SK-N-SH (cell line): ENCODE data around the gene MAP3K7. TPM values are rescaled to one million over a fixed set of nuclear protein-coding genes. Genes with fewer than 3 reads are reported as not detected.

Experiments used
- CTCF ChIA-PET: fragments of 300-600, 350-600 bp; formaldehyde crosslinking; extraction: SDS; loops from one replicate; lab custom pipeline; 2021; lab: Yijun Ruan, JAX
- POLR2A ChIA-PET: fragments of 350-600 bp; sonication (Branson Sonifier 250); formaldehyde crosslinking; extraction: SDS; loops from one replicate; lab custom pipeline; 2020; ENCODE audit warnings: antibody characterized with exemption, inconsistent platforms; lab: Yijun Ruan, JAX
- DNase-seq: peaks from one replicate; pipeline ENCODE4 v3.0.0; 2012
- H2AFZ ChIP-seq: fragments of 200-600 bp; sonication (generic); 2 replicates; pipeline ENCODE4 v1.8.1; 2016; ENCODE audit warnings: antibody characterized with exemption, mild to moderate bottlenecking, low read depth
- H3F3A ChIP-seq: fragments of 200-600 bp; sonication (generic); replicated peaks from 2 replicates; pipeline ENCODE3; 2016; ENCODE audit warnings: antibody characterized with exemption, mild to moderate bottlenecking; ENCODE audit not compliant: insufficient read depth
- H3K27ac ChIP-seq, 2 experiments: fragments of 200-500 bp in 1 of 2; fragments of 200-600 bp in 1 of 2; sonication (Bioruptor generic) in 1 of 2; sonication (generic), shearing (Covaris generic) in 1 of 2; 2 replicates each; pipeline versions ENCODE4 v1.5.1 to v1.6.1; 2014 to 2016; ENCODE audit warnings: low read depth in 2 of 2, inconsistent platforms in 1 of 2, low read length in 1 of 2, mild to moderate bottlenecking in 1 of 2, mixed read lengths in 1 of 2
- H3K27me3 ChIP-seq: fragments of 200-600 bp; sonication (generic), shearing (Covaris generic); 2 replicates; pipeline ENCODE4 v1.6.1; 2016; ENCODE audit warnings: mixed run types; ENCODE audit not compliant: insufficient read depth
- H3K36me3 ChIP-seq, 2 experiments: fragments of 200-500 bp in 1 of 2; fragments of 200-600 bp in 1 of 2; sonication (Bioruptor generic) in 1 of 2; sonication (generic) in 1 of 2; replicated peaks in 1 of 2; 2 replicates each; pipeline versions ENCODE3 to v1.5.1; 2014 to 2016; ENCODE audit warnings: low read length in 1 of 2, mild to moderate bottlenecking in 1 of 2; ENCODE audit not compliant: insufficient read depth in 2 of 2, control insufficient read depth in 1 of 2
- H3K4me1 ChIP-seq, 2 experiments: fragments of 200-500 bp in 1 of 2; fragments of 200-600 bp in 1 of 2; sonication (Bioruptor generic) in 1 of 2; sonication (generic), shearing (Covaris generic) in 1 of 2; 2 replicates each; pipeline versions ENCODE4 v1.5.1 to v1.6.1; 2014 to 2016; ENCODE audit warnings: low read depth in 1 of 2, low read length in 1 of 2, mixed run types in 1 of 2; ENCODE audit not compliant: insufficient read depth in 2 of 2, control insufficient read depth in 1 of 2
- H3K4me2 ChIP-seq: fragments of 200-600 bp; sonication (generic), shearing (Covaris generic); 2 replicates; pipeline ENCODE4 v1.6.1; 2017; ENCODE audit warnings: mixed run types
- H3K4me3 ChIP-seq, 2 experiments: fragments of 200-500 bp in 1 of 2; fragments of 200-600 bp in 1 of 2; sonication (Bioruptor generic) in 1 of 2; sonication (generic), shearing (Covaris generic) in 1 of 2; 2 replicates each; pipeline versions ENCODE4 v1.5.1 to v1.8.1; 2014 to 2016; ENCODE audit warnings: low read depth in 2 of 2, inconsistent platforms in 1 of 2, low read length in 1 of 2, mild to moderate bottlenecking in 1 of 2, mixed read lengths in 1 of 2, moderate library complexity in 1 of 2
- H3K79me2 ChIP-seq: fragments of 200-600 bp; sonication (generic); 2 replicates; pipeline ENCODE4 v1.8.1; 2017; ENCODE audit warnings: mild to moderate bottlenecking; ENCODE audit not compliant: insufficient read depth
- H3K9ac ChIP-seq: fragments of 200-600 bp; sonication (generic); 2 replicates; pipeline ENCODE4 v1.6.1; 2017; ENCODE audit warnings: mixed run types
- H3K9me2 ChIP-seq: fragments of 200-600 bp; sonication (generic); 2 replicates; pipeline ENCODE4 v1.6.1; 2017; ENCODE audit warnings: mixed run types
- H3K9me3 ChIP-seq: fragments of 200-600 bp; sonication (generic); 2 replicates; pipeline ENCODE4 v1.6.1; 2017; ENCODE audit warnings: mixed run types, mild to moderate bottlenecking, moderate library complexity
- H4K20me1 ChIP-seq: fragments of 200-600 bp; sonication (generic); 2 replicates; pipeline ENCODE4 v1.6.1; 2017; ENCODE audit warnings: mild to moderate bottlenecking, mixed run types; ENCODE audit not compliant: insufficient read depth
- CHD2 ChIP-seq: fragments of 150-350 bp; IDR thresholded peaks from 2 replicates; pipeline ENCODE4 v1.6.1; 2018; ENCODE audit warnings: low read length; ENCODE audit not compliant: partially characterized antibody
- ELF1 ChIP-seq: IDR thresholded peaks from 2 replicates; pipeline ENCODE4 v1.4.0; 2012
- EP300 ChIP-seq, 2 experiments: IDR thresholded peaks; 2 replicates each; pipeline versions ENCODE4 v1.4.0 to v1.6.1; 2012; ENCODE audit warnings: borderline replicate concordance in 1 of 2, low read depth in 1 of 2, low read length in 1 of 2
- EZH2phosphoT487 ChIP-seq: fragments of 200-600 bp; sonication (generic); IDR thresholded peaks from 2 replicates; pipeline ENCODE4 v1.6.1; 2017; ENCODE audit warnings: low read depth, mixed run types, mild to moderate bottlenecking, antibody characterized with exemption, moderate library complexity, borderline replicate concordance
- FOSL2 ChIP-seq: IDR thresholded peaks from 2 replicates; pipeline ENCODE4 v1.4.0; 2012; ENCODE audit warnings: low read depth, mild to moderate bottlenecking, moderate library complexity, borderline replicate concordance
- FOXJ3 ChIP-seq: sonication (generic); formaldehyde crosslinking; IDR thresholded peaks from 2 replicates; pipeline ENCODE4 v1.5.1; 2020; ENCODE audit warnings: mild to moderate bottlenecking, missing genetic modification reagents
- GABPA ChIP-seq: IDR thresholded peaks from 2 replicates; pipeline ENCODE4 v1.4.0; 2012; ENCODE audit warnings: low read depth, mild to moderate bottlenecking
- GATA2 ChIP-seq: sonication (generic); formaldehyde crosslinking; IDR thresholded peaks from 2 replicates; pipeline ENCODE4 v1.5.0; 2020; ENCODE audit warnings: mild to moderate bottlenecking, missing genetic modification reagents
- JUND ChIP-seq: IDR thresholded peaks from 2 replicates; pipeline ENCODE4 v1.4.0; 2012
- MXI1 ChIP-seq: IDR thresholded peaks from 2 replicates; pipeline ENCODE4 v1.6.1; 2012; ENCODE audit warnings: mild to moderate bottlenecking, low read depth, low read length, improper control_type of control experiment
- NFIC ChIP-seq: IDR thresholded peaks from 2 replicates; pipeline ENCODE4 v1.4.0; 2012; ENCODE audit warnings: borderline replicate concordance
- NRF1 ChIP-seq: IDR thresholded peaks from 2 replicates; pipeline ENCODE4 v1.6.1; 2012; ENCODE audit warnings: low read depth, mild to moderate bottlenecking, low read length
- POLR2AphosphoS5 ChIP-seq: IDR thresholded peaks from 2 replicates; pipeline ENCODE4 v1.6.1; 2012; ENCODE audit warnings: low read depth, low read length
- RCOR1 ChIP-seq: fragments of 150-350 bp; IDR thresholded peaks from 2 replicates; pipeline ENCODE4 v1.6.1; 2017; ENCODE audit warnings: antibody characterized with exemption, low read length
- RFX5 ChIP-seq: IDR thresholded peaks from 2 replicates; pipeline ENCODE4 v1.6.1; 2012; ENCODE audit warnings: mild to moderate bottlenecking, improper control_type of control experiment, low read length
- TAF1 ChIP-seq: IDR thresholded peaks from 2 replicates; pipeline ENCODE4 v1.6.1; 2012; ENCODE audit warnings: low read depth, mild to moderate bottlenecking, low read length, moderate library complexity, borderline replicate concordance
- TCF12 ChIP-seq: IDR thresholded peaks from 2 replicates; pipeline ENCODE4 v1.4.0; 2012
- YY1 ChIP-seq: IDR thresholded peaks from 2 replicates; pipeline ENCODE4 v1.4.0; 2012; ENCODE audit warnings: low read depth, mild to moderate bottlenecking
- WGBS: methylation state at CpG from one replicate; pipeline ENCODE4 v1.1.6; 2017; ENCODE audit warnings: low lambda C conversion rate; 5-methylcytosine and 5-hydroxymethylcytosine counted together
- polyA plus RNA-seq, 3 experiments: library from polyadenylated mRNA; depleted of rRNA; stranded (reverse); fragments of >200 nt; gene quantifications; 2 replicates each; pipeline ENCODE4 v1.2.3, GENCODE V29; 2012
- TF ChIP-seq, protein P1 (sequence below): fragments of 200-600 bp; sonication (generic); IDR thresholded peaks from 2 replicates; pipeline ENCODE4 v1.6.1; 2017; ENCODE audit warnings: antibody characterized with exemption, mild to moderate bottlenecking, moderate library complexity

Gene MAP3K7
- polyA plus RNA-seq, 1 of the 3 experiments (the other 2 are of a cell fraction) = 21.1 TPM

DNA sequence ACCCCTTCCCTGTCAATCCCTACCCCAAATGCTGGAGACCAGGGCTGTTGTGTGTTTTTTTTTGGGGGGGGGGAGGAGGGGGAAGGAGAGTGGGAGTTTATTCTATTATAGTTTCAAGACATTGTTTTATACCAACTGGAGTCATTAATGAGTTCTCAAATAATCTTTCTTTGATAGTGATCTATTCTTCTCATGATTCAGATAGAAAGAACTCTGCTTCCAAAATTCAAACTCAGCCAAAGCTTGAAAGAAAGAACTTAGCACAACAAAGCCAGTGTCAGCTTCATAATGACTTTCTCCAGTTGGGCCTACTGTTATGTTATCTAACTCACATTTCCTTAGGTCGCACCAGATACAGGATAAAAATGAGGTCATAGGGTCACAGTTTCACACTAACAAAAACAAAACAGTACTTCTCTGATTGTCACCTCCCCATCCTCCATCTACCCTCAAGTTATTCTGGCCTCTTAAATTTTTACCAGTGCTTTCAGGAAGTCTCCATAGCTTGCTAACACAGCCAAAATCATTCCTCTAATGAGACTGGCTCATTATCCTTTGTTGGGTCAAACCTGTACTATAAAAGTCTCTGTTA, 19.0 kb upstream of the MAP3K7 start (continued):
- TF ChIP-seq RFX5 (no peak), EP300 (IDR thresholded peaks at IDR 0.05; ENCODE audit: borderline replicate concordance in 1 of 2, low read depth in 1 of 2, low read length in 1 of 2) (no peak), NFIC (no peak), CHD2 (no peak), TCF12 (no peak), GABPA (no peak)

GRCh38 chr6:90604546-90604945, 17.7 kb upstream of the MAP3K7 start:
- Histone ChIP-seq H3K9ac (no peak overlapping the region), H3K9me2 (no peaks in the 10 kb centered on the region)

DNA sequence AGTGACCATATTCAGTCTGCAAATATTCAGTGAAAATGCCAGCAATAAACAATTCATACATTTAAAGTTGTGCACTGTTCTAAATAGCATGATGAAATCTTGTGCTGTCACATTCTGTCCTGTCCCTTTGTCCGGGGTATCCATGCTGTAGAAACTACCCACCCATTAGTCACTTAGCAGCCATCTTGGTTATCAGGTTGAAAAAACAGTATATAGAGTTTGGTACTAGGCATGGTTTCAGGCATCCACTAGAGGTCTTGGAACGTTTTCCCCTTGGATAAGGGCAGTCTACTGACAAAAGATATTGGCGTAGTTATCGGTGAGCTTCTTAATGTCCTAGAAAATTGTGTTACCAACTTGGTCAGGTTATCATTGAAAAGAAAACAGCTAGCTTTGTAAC, 12.3 kb upstream of the MAP3K7 start:
- no peak for DNase-seq
- no peaks in the 10 kb centered on the region; the same call in 1 of the 2 replicates for H3K9me2 ChIP-seq
- no peak for TF ChIP-seq RCOR1
- no peak for TF ChIP-seq JUND
- no peak for TF ChIP-seq NRF1
- TF ChIP-seq FOXJ3 (CRISPR knock-in tag) = no peak
- TF ChIP-seq FOSL2 = no peak
- no peak for TF ChIP-seq MXI1
- no peak for TF ChIP-seq ELF1
- no peak for TF ChIP-seq EZH2phosphoT487
- no peak for TF ChIP-seq EP300 (IDR thresholded peaks at IDR 0.05; ENCODE audit: borderline replicate concordance in 1 of 2, low read depth in 1 of 2, low read length in 1 of 2)
- TF ChIP-seq, protein P1, sequence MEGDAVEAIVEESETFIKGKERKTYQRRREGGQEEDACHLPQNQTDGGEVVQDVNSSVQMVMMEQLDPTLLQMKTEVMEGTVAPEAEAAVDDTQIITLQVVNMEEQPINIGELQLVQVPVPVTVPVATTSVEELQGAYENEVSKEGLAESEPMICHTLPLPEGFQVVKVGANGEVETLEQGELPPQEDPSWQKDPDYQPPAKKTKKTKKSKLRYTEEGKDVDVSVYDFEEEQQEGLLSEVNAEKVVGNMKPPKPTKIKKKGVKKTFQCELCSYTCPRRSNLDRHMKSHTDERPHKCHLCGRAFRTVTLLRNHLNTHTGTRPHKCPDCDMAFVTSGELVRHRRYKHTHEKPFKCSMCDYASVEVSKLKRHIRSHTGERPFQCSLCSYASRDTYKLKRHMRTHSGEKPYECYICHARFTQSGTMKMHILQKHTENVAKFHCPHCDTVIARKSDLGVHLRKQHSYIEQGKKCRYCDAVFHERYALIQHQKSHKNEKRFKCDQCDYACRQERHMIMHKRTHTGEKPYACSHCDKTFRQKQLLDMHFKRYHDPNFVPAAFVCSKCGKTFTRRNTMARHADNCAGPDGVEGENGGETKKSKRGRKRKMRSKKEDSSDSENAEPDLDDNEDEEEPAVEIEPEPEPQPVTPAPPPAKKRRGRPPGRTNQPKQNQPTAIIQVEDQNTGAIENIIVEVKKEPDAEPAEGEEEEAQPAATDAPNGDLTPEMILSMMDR = no peak
- no peak for TF ChIP-seq TAF1
- no peaks in the 10 kb centered on the region; the same call in 1 of the 2 replicates for H3K27me3 ChIP-seq
- H3K36me3 ChIP-seq = no peaks in the 10 kb centered on the region
- no peaks in the 10 kb centered on the region for H3K79me2 ChIP-seq
- H3F3A ChIP-seq = peaks cover 3% of the 10 kb centered on the region
- no peaks in the 10 kb centered on the region for H3K4me1 ChIP-seq
- H2AFZ ChIP-seq = peak overlapping the region; percentile 37; the same call in 1 of the 2 replicates
- H3K27ac ChIP-seq = no peak overlapping the region
- no peak overlapping the region for H3K9ac ChIP-seq
- WGBS = 48% methylated on average over 4 of the region's 4 CpGs
- H3K4me2 ChIP-seq = no peak overlapping the region
- H3K9me3 ChIP-seq = no peaks in the 10 kb centered on the region
- ChIA-PET CTCF (no interaction called here), POLR2A (no interaction called here)
- H3K4me3 ChIP-seq = no peak overlapping the region
- no peaks in the 10 kb centered on the region for H4K20me1 ChIP-seq

More at GRCh38 chr6:90604546-90604945, 17.7 kb upstream of the MAP3K7 start:
- Histone ChIP-seq H4K20me1 (no peaks in the 10 kb centered on the region), H3K4me3 (no peak overlapping the region), H3K4me2 (no peak overlapping the region), H3K36me3 (no peaks in the 10 kb centered on the region), H3K9me3 (no peaks in the 10 kb centered on the region), H3K27me3 (no peaks in the 10 kb centered on the region), H3F3A (peaks cover 3% of the 10 kb centered on the region), H2AFZ (no peak overlapping the region), H3K4me1 (no peaks in the 10 kb centered on the region), H3K27ac (no peak overlapping the region), H3K79me2 (no peaks in the 10 kb centered on the region)
- TF ChIP-seq NFIC (no peak), NRF1 (no peak), YY1 (no peak), GATA2 (no peak), POLR2AphosphoS5 (no peak)
- POLR2A ChIA-PET = no interaction called here
- DNase-seq = no peak
- CTCF ChIA-PET = interaction anchor here (0.8 kb wide), 1 partner anchor 10 kb away, joined by 3 read pairs; no protein-coding TSS in a partner anchor
- 0% methylated on average over 1 of the region's 1 CpG for WGBS
